Neural progenitor cell (in vitro differentiated cells): ENCODE results near the gene CENPP.

Experiments used
- CTCF ChIP-seq: fragments of 200-600 bp; sonication (generic); IDR thresholded peaks from 2 replicates; pipeline ENCODE4 v1.5.1; 2017; ENCODE audit warnings: antibody characterized with exemption, mild to moderate bottlenecking
- EZH2 ChIP-seq: fragments of 200-600 bp; sonication (generic); IDR thresholded peaks from 2 replicates; pipeline ENCODE4 v1.6.1; 2017; ENCODE audit warnings: antibody characterized with exemption, mild to moderate bottlenecking, moderate library complexity

- TF ChIP-seq CTCF (no peak), EZH2 (no peak)
Measured at GRCh38 chr9:92423612-92424011, 97.9 kb downstream of the CENPP start.
